IMR-90 (cell line): ENCODE measurements around the gene PRSS8. TPM values are rescaled to one million over a fixed set of nuclear protein-coding genes. Genes with fewer than 3 reads are reported as not detected.

ENCODE experiments used
- ATAC-seq: fragments of 200-7000 bp; cut with Tn5 transposase; 2 replicates; pipeline ENCODE4 v1.9.1; 2020; ENCODE audit warnings: low read depth, mild to moderate bottlenecking, moderate library complexity
- BruUV-seq: library from RNA; stranded (reverse); fragments of 400-500 nt; replicated peaks from 2 replicates; lab custom pipeline; 2021; lab: Mats Ljungman, UMichigan
- CTCF ChIA-PET: fragments of 300-600 bp; formaldehyde crosslinking; extraction: SDS; loops from one replicate; lab custom pipeline; 2021; ENCODE audit warnings: antibody characterized with exemption; lab: Yijun Ruan, JAX
- POLR2A ChIA-PET: fragments of 300-600 bp; sonication (Branson Sonifier 250); formaldehyde crosslinking; loops from one replicate; lab custom pipeline; 2022; ENCODE audit warnings: antibody characterized with exemption; ENCODE audit not compliant: unreplicated experiment; lab: Charles Lee
- DNase-seq: peaks from one replicate; pipeline ENCODE4 v3.0.0; 2013
- H2AFZ ChIP-seq: replicated peaks from 2 replicates; pipeline ENCODE3; 2013; ENCODE audit warnings: low read length, mild to moderate bottlenecking; ENCODE audit not compliant: poor library complexity
- H2AK5ac ChIP-seq: 2 replicates; pipeline ENCODE4 v1.6.1; 2013; ENCODE audit warnings: low read depth, low read length, inconsistent platforms
- H2AK9ac ChIP-seq: replicated peaks from 2 replicates; pipeline ENCODE3; 2013; ENCODE audit warnings: mild to moderate bottlenecking, low read depth, low read length, moderate library complexity; ENCODE audit not compliant: poor library complexity
- H2BK120ac ChIP-seq: 2 replicates; pipeline ENCODE4 v1.6.1; 2013; ENCODE audit warnings: low read depth, low read length, inconsistent platforms
- H2BK15ac ChIP-seq: 3 replicates; pipeline ENCODE4 v1.6.1; 2013; ENCODE audit warnings: low read depth, low read length, inconsistent platforms
- H2BK20ac ChIP-seq: 2 replicates; pipeline ENCODE4 v1.6.1; 2013; ENCODE audit warnings: low read depth, mild to moderate bottlenecking, inconsistent platforms, low read length, moderate library complexity
- H2BK5ac ChIP-seq: 2 replicates; pipeline ENCODE4 v1.6.1; 2013; ENCODE audit warnings: mild to moderate bottlenecking, low read depth, low read length, inconsistent platforms; ENCODE audit not compliant: poor library complexity, severe bottlenecking
- H3K14ac ChIP-seq: replicated peaks from 2 replicates; pipeline ENCODE4 v1.6.1; 2013; ENCODE audit warnings: low read depth, low read length, inconsistent platforms
- H3K18ac ChIP-seq: 2 replicates; pipeline ENCODE4 v1.6.1; 2013; ENCODE audit warnings: low read depth, low read length, control low read depth
- H3K23ac ChIP-seq: 2 replicates; pipeline ENCODE4 v1.6.1; 2013; ENCODE audit warnings: low read depth, low read length, inconsistent platforms
- H3K27ac ChIP-seq: 2 replicates; pipeline ENCODE4 v1.5.1; 2013; ENCODE audit warnings: mild to moderate bottlenecking, control low read depth, low read length; ENCODE audit not compliant: insufficient read depth
- H3K27me3 ChIP-seq: 2 replicates; pipeline ENCODE4 v1.6.1; 2013; ENCODE audit warnings: low read length; ENCODE audit not compliant: control insufficient read depth, insufficient read depth
- H3K36me3 ChIP-seq: 2 replicates; pipeline ENCODE4 v1.6.1; 2013; ENCODE audit warnings: low read length, mixed read lengths; ENCODE audit not compliant: control insufficient read depth, insufficient read depth
- H3K4ac ChIP-seq: 2 replicates; pipeline ENCODE4 v1.6.1; 2013; ENCODE audit warnings: low read depth, low read length, inconsistent platforms
- H3K4me1 ChIP-seq: 2 replicates; pipeline ENCODE4 v1.6.1; 2013; ENCODE audit warnings: low read length, mixed read lengths; ENCODE audit not compliant: control insufficient read depth, insufficient read depth
- H3K4me2 ChIP-seq: 2 replicates; pipeline ENCODE4 v1.6.1; 2013; ENCODE audit warnings: low read depth, mild to moderate bottlenecking, control low read depth, low read length, moderate library complexity
- H3K4me3 ChIP-seq: 2 replicates; pipeline ENCODE4 v1.5.1; 2013; ENCODE audit warnings: low read depth, mild to moderate bottlenecking, control low read depth, low read length, moderate library complexity; ENCODE audit not compliant: insufficient read depth
- H3K56ac ChIP-seq: 2 replicates; pipeline ENCODE4 v1.6.1; 2013; ENCODE audit warnings: low read length, inconsistent platforms; ENCODE audit not compliant: insufficient read depth; ENCODE audit errors: extremely low read depth
- H3K79me1 ChIP-seq, 2 experiments: 2 replicates each; pipeline ENCODE4 v1.6.1; 2013; ENCODE audit warnings: low read length in 2 of 2, inconsistent platforms in 1 of 2, low read depth in 1 of 2
- H3K9ac ChIP-seq: 2 replicates; pipeline ENCODE4 v1.6.1; 2013; ENCODE audit warnings: low read depth, low read length, control low read depth
- H3K9me1 ChIP-seq: 2 replicates; pipeline ENCODE4 v1.6.1; 2013; ENCODE audit warnings: low read length, inconsistent platforms; ENCODE audit not compliant: insufficient read depth
- H3K9me3 ChIP-seq: 2 replicates; pipeline ENCODE4 v1.6.1; 2013; ENCODE audit warnings: low read length; ENCODE audit not compliant: control insufficient read depth, insufficient read depth
- H4K20me1 ChIP-seq: 2 replicates; pipeline ENCODE4 v1.6.1; 2013; ENCODE audit warnings: low read length, inconsistent platforms; ENCODE audit not compliant: insufficient read depth
- H4K5ac ChIP-seq: 2 replicates; pipeline ENCODE4 v1.6.1; 2013; ENCODE audit warnings: mild to moderate bottlenecking, low read depth, low read length, control low read depth
- H4K8ac ChIP-seq, 2 experiments: 2 replicates each; pipeline ENCODE4 v1.6.1; 2013; ENCODE audit warnings: low read depth in 2 of 2, low read length in 2 of 2, control low read depth in 1 of 2, inconsistent platforms in 1 of 2
- H4K91ac ChIP-seq: 2 replicates; pipeline ENCODE4 v1.6.1; 2013; ENCODE audit warnings: low read depth, low read length, inconsistent platforms; ENCODE audit not compliant: insufficient read depth
- BHLHE40 ChIP-seq: fragments of 150-350 bp; IDR thresholded peaks from 2 replicates; pipeline ENCODE4 v1.6.1; 2016; ENCODE audit warnings: mild to moderate bottlenecking, low read depth, low read length
- CEBPB ChIP-seq: IDR thresholded peaks from 2 replicates; pipeline ENCODE4 v1.6.1; 2012; ENCODE audit warnings: low read depth, low read length, improper control_type of control experiment
- CHD1 ChIP-seq: IDR thresholded peaks from 2 replicates; pipeline ENCODE4 v1.6.1; 2012; ENCODE audit warnings: low read depth, low read length, improper control_type of control experiment
- FOS ChIP-seq: fragments of 150-350 bp; IDR thresholded peaks from 2 replicates; pipeline ENCODE4 v1.6.1; 2016; ENCODE audit warnings: low read depth, low read length
- MAFK ChIP-seq: IDR thresholded peaks from 2 replicates; pipeline ENCODE4 v1.6.1; 2012; ENCODE audit warnings: low read depth, low read length, improper control_type of control experiment
- MAZ ChIP-seq: IDR thresholded peaks from 2 replicates; pipeline ENCODE4 v1.6.1; 2012; ENCODE audit warnings: low read depth, mild to moderate bottlenecking, low read length, improper control_type of control experiment, moderate library complexity, borderline replicate concordance
- MXI1 ChIP-seq: IDR thresholded peaks from 2 replicates; pipeline ENCODE4 v1.6.1; 2012; ENCODE audit warnings: low read depth, mild to moderate bottlenecking, low read length, moderate library complexity, borderline replicate concordance
- NFE2L2 ChIP-seq: fragments of 150-350 bp; IDR thresholded peaks from 2 replicates; pipeline ENCODE4 v1.6.1; 2016; ENCODE audit warnings: low read depth, mild to moderate bottlenecking, low read length
- POLR2A ChIP-seq: IDR thresholded peaks from 2 replicates; pipeline ENCODE4 v1.6.1; 2012; ENCODE audit warnings: mild to moderate bottlenecking, low read depth, low read length
- RAD21 ChIP-seq: IDR thresholded peaks from 2 replicates; pipeline ENCODE4 v1.6.1; 2012; ENCODE audit warnings: low read length, improper control_type of control experiment
- RCOR1 ChIP-seq: IDR thresholded peaks from 2 replicates; pipeline ENCODE4 v1.6.1; 2012; ENCODE audit warnings: mild to moderate bottlenecking, low read length, improper control_type of control experiment; ENCODE audit not compliant: insufficient replicate concordance
- RFX5 ChIP-seq: IDR thresholded peaks from 2 replicates; pipeline ENCODE4 v1.8.0; 2012; ENCODE audit warnings: low read depth, mild to moderate bottlenecking, low read length, moderate library complexity
- SMC3 ChIP-seq: fragments of 150-350 bp; IDR thresholded peaks from 2 replicates; pipeline ENCODE4 v1.6.1; 2016; ENCODE audit warnings: low read depth, mild to moderate bottlenecking, antibody characterized with exemption, low read length, moderate library complexity
- WGBS, 2 experiments: methylation state at CpG; one replicate each; pipeline versions ENCODE4 v1.1.5 to v1.1.7; 2013; ENCODE audit warnings: missing lambda C conversion rate in 2 of 2; ENCODE audit not compliant: insufficient read length in 1 of 2; ENCODE audit errors: extremely low coverage in 2 of 2; 5-methylcytosine and 5-hydroxymethylcytosine counted together
- dilution Hi-C: fragments of 300-500 bp; cut with HindIII; formaldehyde crosslinking; loops from one replicate; pipeline ENCODE4 v1.14.3; 2018; ENCODE audit warnings: low sequenced_read_pairs; ENCODE audit not compliant: unreplicated experiment
- in situ Hi-C: fragments of 300-500 bp; cut with MboI; formaldehyde crosslinking; loops from 3 replicates; pipeline ENCODE4 v1.14.3; 2019; ENCODE audit warnings: low sequenced_read_pairs, inconsistent platforms, mixed read lengths
- intact Hi-C: fragments of 100-400 bp; cut with micrococcal nuclease; formaldehyde crosslinking; loops from 2 replicates; pipeline ENCODE4 v1.10.0; 2022
- polyA plus RNA-seq, 3 experiments: library from polyadenylated mRNA; depleted of rRNA; stranded (reverse); fragments of >200 nt; gene quantifications; 2 replicates each; pipeline ENCODE4 v1.2.3, GENCODE V29; 2012; ENCODE audit warnings: low replicate concordance in 1 of 3
- total RNA-seq: library from RNA; depleted of rRNA; stranded (reverse); fragments of >200 nt; gene quantifications from 2 replicates; pipeline ENCODE4 v1.2.3, GENCODE V29; 2012
- TF ChIP-seq, protein P1 (sequence below): fragments of 150-350 bp; IDR thresholded peaks from 2 replicates; pipeline ENCODE4 v1.6.1; 2017; ENCODE audit warnings: mild to moderate bottlenecking, antibody characterized with exemption, low read length, low read depth
- TF ChIP-seq, protein P2 (sequence below): fragments of 150-350 bp; IDR thresholded peaks from 2 replicates; pipeline ENCODE4 v1.6.1; 2016; ENCODE audit warnings: low read depth, mild to moderate bottlenecking, low read length, moderate library complexity, borderline replicate concordance
- TF ChIP-seq, protein P3 (sequence below): conservative IDR thresholded peaks from 2 replicates; pipeline ENCODE4 v1.5.1; 2012; ENCODE audit warnings: mild to moderate bottlenecking, low read depth, low read length, improper control_type of control experiment

PRSS8 gene
- total and polyA plus RNA-seq, 2 of the 4 experiments (the other 2 are of a cell fraction), result not detected

DNA sequence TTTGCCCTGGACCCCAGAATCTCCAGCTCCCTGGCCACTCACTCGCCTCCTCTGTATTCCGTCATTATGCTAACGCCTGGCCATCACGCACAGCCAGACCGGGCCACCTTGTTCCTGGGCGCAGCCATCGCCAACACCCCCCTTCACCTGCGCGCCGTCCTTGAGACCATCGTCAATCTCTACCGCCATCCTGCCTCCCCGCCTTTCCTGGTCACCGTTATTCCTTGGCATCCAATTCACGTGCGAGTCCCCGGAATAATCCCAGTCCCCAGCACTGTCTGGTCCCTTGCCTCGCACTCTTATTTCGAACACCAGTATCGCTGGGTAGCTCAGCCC, 41.5 kb downstream of the PRSS8 start:
- intact Hi-C loops, result loop anchor here (1.0 to 5.0 kb wide), 3 partner anchors 48 to 109 kb away; partner anchors contain the start of genes HSD3B7 and STX4
- H3K9ac ChIP-seq, result peak overlapping the region; percentile 96
- TF ChIP-seq SMC3 (no peak), CHD1 (no peak), MAZ (no peak), RAD21 (no peak), NFE2L2 (no peak), BHLHE40 (no peak), RCOR1 (no peak), MAFK (no peak), POLR2A (no peak), CEBPB (no peak), MXI1 (no peak), FOS (no peak), RFX5 (no peak)
- TF ChIP-seq, protein P1, sequence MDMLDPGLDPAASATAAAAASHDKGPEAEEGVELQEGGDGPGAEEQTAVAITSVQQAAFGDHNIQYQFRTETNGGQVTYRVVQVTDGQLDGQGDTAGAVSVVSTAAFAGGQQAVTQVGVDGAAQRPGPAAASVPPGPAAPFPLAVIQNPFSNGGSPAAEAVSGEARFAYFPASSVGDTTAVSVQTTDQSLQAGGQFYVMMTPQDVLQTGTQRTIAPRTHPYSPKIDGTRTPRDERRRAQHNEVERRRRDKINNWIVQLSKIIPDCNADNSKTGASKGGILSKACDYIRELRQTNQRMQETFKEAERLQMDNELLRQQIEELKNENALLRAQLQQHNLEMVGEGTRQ, result no peak
- TF ChIP-seq, protein P2, sequence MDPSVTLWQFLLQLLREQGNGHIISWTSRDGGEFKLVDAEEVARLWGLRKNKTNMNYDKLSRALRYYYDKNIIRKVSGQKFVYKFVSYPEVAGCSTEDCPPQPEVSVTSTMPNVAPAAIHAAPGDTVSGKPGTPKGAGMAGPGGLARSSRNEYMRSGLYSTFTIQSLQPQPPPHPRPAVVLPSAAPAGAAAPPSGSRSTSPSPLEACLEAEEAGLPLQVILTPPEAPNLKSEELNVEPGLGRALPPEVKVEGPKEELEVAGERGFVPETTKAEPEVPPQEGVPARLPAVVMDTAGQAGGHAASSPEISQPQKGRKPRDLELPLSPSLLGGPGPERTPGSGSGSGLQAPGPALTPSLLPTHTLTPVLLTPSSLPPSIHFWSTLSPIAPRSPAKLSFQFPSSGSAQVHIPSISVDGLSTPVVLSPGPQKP, result no peak
- TF ChIP-seq, protein P3, sequence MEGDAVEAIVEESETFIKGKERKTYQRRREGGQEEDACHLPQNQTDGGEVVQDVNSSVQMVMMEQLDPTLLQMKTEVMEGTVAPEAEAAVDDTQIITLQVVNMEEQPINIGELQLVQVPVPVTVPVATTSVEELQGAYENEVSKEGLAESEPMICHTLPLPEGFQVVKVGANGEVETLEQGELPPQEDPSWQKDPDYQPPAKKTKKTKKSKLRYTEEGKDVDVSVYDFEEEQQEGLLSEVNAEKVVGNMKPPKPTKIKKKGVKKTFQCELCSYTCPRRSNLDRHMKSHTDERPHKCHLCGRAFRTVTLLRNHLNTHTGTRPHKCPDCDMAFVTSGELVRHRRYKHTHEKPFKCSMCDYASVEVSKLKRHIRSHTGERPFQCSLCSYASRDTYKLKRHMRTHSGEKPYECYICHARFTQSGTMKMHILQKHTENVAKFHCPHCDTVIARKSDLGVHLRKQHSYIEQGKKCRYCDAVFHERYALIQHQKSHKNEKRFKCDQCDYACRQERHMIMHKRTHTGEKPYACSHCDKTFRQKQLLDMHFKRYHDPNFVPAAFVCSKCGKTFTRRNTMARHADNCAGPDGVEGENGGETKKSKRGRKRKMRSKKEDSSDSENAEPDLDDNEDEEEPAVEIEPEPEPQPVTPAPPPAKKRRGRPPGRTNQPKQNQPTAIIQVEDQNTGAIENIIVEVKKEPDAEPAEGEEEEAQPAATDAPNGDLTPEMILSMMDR, result no peak
- peaks cover 34 to 55% of the 10 kb centered on the region in 2 experiments; a peak in 3 of 4 replicates for H3K79me1 ChIP-seq
- H3K27me3 ChIP-seq, result no peaks in the 10 kb centered on the region
- peak overlapping the region; percentile 74; the same call in 1 of the 2 replicates for H4K91ac ChIP-seq
- H3K23ac ChIP-seq, result peak overlapping the region; percentile 95
- peak overlapping the region; percentile 12; the same call in 1 of the 2 replicates for H4K5ac ChIP-seq
- 0% methylated on average over 17 of the region's 20 CpGs; no CpG with 5 or more reads in 1 of the 2 experiments for whole genome bisulfite sequencing, 2 experiments
- H2AFZ ChIP-seq, result peak overlapping the region; percentile 96
- no TSS peak for BruUV-seq
- H3K4me1 ChIP-seq, result peaks cover 3% of the 10 kb centered on the region
- peaks cover 15% of the 10 kb centered on the region for H3K9me1 ChIP-seq
- H3K56ac ChIP-seq, result peak overlapping the region; percentile 65
- H3K9me3 ChIP-seq, result no peaks in the 10 kb centered on the region
- ATAC-seq, result peak; percentile 30
- peak overlapping the region; percentile 96 for H2AK5ac ChIP-seq
- H3K4me3 ChIP-seq, result peak overlapping the region; percentile 91
- H3K14ac ChIP-seq, result peak overlapping the region; percentile 96
- in situ Hi-C loops, result no loop called here
- no peak overlapping the region for H2BK15ac ChIP-seq
- dilution Hi-C loops, result no loop called here
- peaks cover 14% of the 10 kb centered on the region for H3K36me3 ChIP-seq
- H3K18ac ChIP-seq, result peak overlapping the region; percentile 12
- peak overlapping the region; percentile 100 for H2AK9ac ChIP-seq
- ChIA-PET CTCF (interaction anchor here (1.0 kb wide), 1 partner anchor 49 kb away, joined by 3 read pairs; no protein-coding TSS in a partner anchor), POLR2A (no interaction called here)
- DNase-seq, result no peak
- H4K20me1 ChIP-seq, result peaks cover 17% of the 10 kb centered on the region
- H4K8ac ChIP-seq, result peak overlapping the region; percentile 66 to 86; a peak in 3 of 4 replicates
- peak overlapping the region; percentile 63 for H3K27ac ChIP-seq
- H3K4me2 ChIP-seq, result peak overlapping the region; percentile 98
- peak overlapping the region; percentile 79 for H3K4ac ChIP-seq
- peak overlapping the region; percentile 27; the same call in 1 of the 2 replicates for H2BK120ac ChIP-seq
- peak overlapping the region; percentile 67 for H2BK5ac ChIP-seq
- no peak overlapping the region for H2BK20ac ChIP-seq
